Activated T-cell treated with anti-CD3 and anti-CD28 coated beads, Interleukin-2, amount 50 U/mL, for 24 hours (primary cell): Measurements from ENCODE around the gene DNAJC1.
A peak's percentile ranks its signal among the peaks of the same experiment; 100 is the strongest.
"Not testable (repeated sequence)": the region's sequence is repeated elsewhere in the genome, so short reads cannot be mapped to it uniquely, and the experiment has no call there.

Experiments
- DNase-seq: peaks from one replicate; pipeline ENCODE4 v3.0.0-alpha.2; 2020
- H3K27ac Mint-ChIP-seq: 2 replicates; pipeline ENCODE4 v1.8.0; 2020; ENCODE audit warnings: mild to moderate bottlenecking, mixed read lengths
- H3K27me3 Mint-ChIP-seq: 2 replicates; pipeline ENCODE4 v1.8.0; 2020; ENCODE audit warnings: mixed read lengths
- H3K36me3 Mint-ChIP-seq: 2 replicates; pipeline ENCODE4 v1.8.0; 2020; ENCODE audit warnings: low read depth, mixed read lengths
- H3K4me1 Mint-ChIP-seq: 2 replicates; pipeline ENCODE4 v1.8.0; 2020; ENCODE audit warnings: low read depth, mixed read lengths
- H3K4me3 Mint-ChIP-seq: 2 replicates; pipeline ENCODE4 v1.8.0; 2020; ENCODE audit warnings: mild to moderate bottlenecking, moderate library complexity, mixed read lengths
- H3K9me3 Mint-ChIP-seq: 2 replicates; pipeline ENCODE4 v1.8.0; 2020; ENCODE audit warnings: mixed read lengths

The DNAJC1 gene

GRCh38 chr10:22022257-22023032, 18.9 kb upstream of the DNAJC1 start:
- H3K9me3 Mint-ChIP-seq, result peaks cover 4% of the 10 kb centered on the region
- H3K27me3 Mint-ChIP-seq, result no peaks in the 10 kb centered on the region
- peaks cover 22% of the 10 kb centered on the region for H3K4me1 Mint-ChIP-seq
- H3K4me3 Mint-ChIP-seq, result peak overlapping the region; percentile 60
- peak; percentile 61 for DNase-seq
- H3K36me3 Mint-ChIP-seq, result no peaks in the 10 kb centered on the region
- H3K27ac Mint-ChIP-seq, result peak overlapping the region; percentile 84

GRCh38 chr10:22021144-22021543, 17.6 kb upstream of the DNAJC1 start:
- H3K4me3 Mint-ChIP-seq, DNase-seq, H3K27me3 Mint-ChIP-seq, H3K36me3 Mint-ChIP-seq, H3K9me3 Mint-ChIP-seq, H3K27ac Mint-ChIP-seq: not testable (repeated sequence)
- H3K4me1 Mint-ChIP-seq, result peaks cover 22% of the 10 kb centered on the region

- peaks cover 8% of the 10 kb centered on the region for H3K4me1 Mint-ChIP-seq
- no peaks in the 10 kb centered on the region for H3K36me3 Mint-ChIP-seq
- no peak for DNase-seq
- no peak overlapping the region for H3K27ac Mint-ChIP-seq
- no peak overlapping the region for H3K4me3 Mint-ChIP-seq
- no peaks in the 10 kb centered on the region for H3K27me3 Mint-ChIP-seq
- no peaks in the 10 kb centered on the region for H3K9me3 Mint-ChIP-seq
These were observed 13.9 kb upstream of the DNAJC1 start for GRCh38 chr10:22017283-22018020.

- H3K4me3 Mint-ChIP-seq, result no peak overlapping the region
- no peaks in the 10 kb centered on the region for H3K27me3 Mint-ChIP-seq
- no peak overlapping the region for H3K27ac Mint-ChIP-seq
- H3K9me3 Mint-ChIP-seq, result no peaks in the 10 kb centered on the region
- no peaks in the 10 kb centered on the region for H3K36me3 Mint-ChIP-seq
- no peak for DNase-seq
- H3K4me1 Mint-ChIP-seq, result no peaks in the 10 kb centered on the region
These were observed 12.6 kb upstream of the DNAJC1 start for GRCh38 chr10:22016046-22016705.

GRCh38 chr10:22010973-22011408, 7.5 kb upstream of the DNAJC1 start:
- Mint-ChIP-seq H3K27ac (no peak overlapping the region), H3K4me3 (no peak overlapping the region), H3K4me1 (no peaks in the 10 kb centered on the region), H3K9me3 (peaks cover 3% of the 10 kb centered on the region), H3K27me3 (peaks cover 6% of the 10 kb centered on the region), H3K36me3 (no peaks in the 10 kb centered on the region)
- DNase-seq, result no peak

GRCh38 chr10:22010539-22010938, 7.0 kb upstream of the DNAJC1 start:
- H3K27ac Mint-ChIP-seq, result no peak overlapping the region
- no peaks in the 10 kb centered on the region for H3K4me1 Mint-ChIP-seq
- no peak overlapping the region for H3K4me3 Mint-ChIP-seq
- peaks cover 3% of the 10 kb centered on the region for H3K9me3 Mint-ChIP-seq
- H3K27me3 Mint-ChIP-seq, result peaks cover 6% of the 10 kb centered on the region
- no peak for DNase-seq
- H3K36me3 Mint-ChIP-seq, result no peaks in the 10 kb centered on the region

GRCh38 chr10:22006379-22006884, 2.9 kb upstream of the DNAJC1 start:
- no peak overlapping the region for H3K27ac Mint-ChIP-seq
- peaks cover 6% of the 10 kb centered on the region for H3K36me3 Mint-ChIP-seq
- H3K4me3 Mint-ChIP-seq, result no peak overlapping the region

GRCh38 chr10:22005763-22006162, 2.2 kb upstream of the DNAJC1 start:
- Mint-ChIP-seq H3K36me3 (peaks cover 6% of the 10 kb centered on the region), H3K27ac (no peak overlapping the region), H3K4me1 (peaks cover 25% of the 10 kb centered on the region)

More at GRCh38 chr10:22006379-22006884, 2.9 kb upstream of the DNAJC1 start:
- Mint-ChIP-seq H3K27me3 (peaks cover 6% of the 10 kb centered on the region), H3K4me1 (peaks cover 19% of the 10 kb centered on the region), H3K9me3 (peaks cover 3% of the 10 kb centered on the region)
- no peak for DNase-seq

GRCh38 chr10:22003964-22004281, 393 bp upstream of the DNAJC1 start:
- H3K27ac Mint-ChIP-seq, result peak overlapping the region; percentile 83
- peaks cover 36% of the 10 kb centered on the region for H3K4me1 Mint-ChIP-seq
- no peak for DNase-seq
- peaks cover 3% of the 10 kb centered on the region for H3K9me3 Mint-ChIP-seq
- H3K36me3 Mint-ChIP-seq, result peaks cover 6% of the 10 kb centered on the region
- peaks cover 2% of the 10 kb centered on the region for H3K27me3 Mint-ChIP-seq
- H3K4me3 Mint-ChIP-seq, result peak overlapping the region; percentile 87

More at GRCh38 chr10:22005763-22006162, 2.2 kb upstream of the DNAJC1 start:
- H3K4me3 Mint-ChIP-seq, result no peak overlapping the region
- DNase-seq, result no peak
- H3K27me3 Mint-ChIP-seq, result peaks cover 6% of the 10 kb centered on the region
- peaks cover 3% of the 10 kb centered on the region for H3K9me3 Mint-ChIP-seq

GRCh38 chr10:22002591-22003176, 846 bp downstream of the DNAJC1 start:
- H3K36me3 Mint-ChIP-seq, result peaks cover 6% of the 10 kb centered on the region
- no peak for DNase-seq
- peak overlapping the region; percentile 90 for H3K27ac Mint-ChIP-seq
- peak overlapping the region; percentile 87 for H3K4me3 Mint-ChIP-seq
- peaks cover 2% of the 10 kb centered on the region for H3K27me3 Mint-ChIP-seq
- peaks cover 3% of the 10 kb centered on the region for H3K9me3 Mint-ChIP-seq
- H3K4me1 Mint-ChIP-seq, result peaks cover 39% of the 10 kb centered on the region

- H3K4me1 Mint-ChIP-seq, result peaks cover 37% of the 10 kb centered on the region
- no peak overlapping the region for H3K4me3 Mint-ChIP-seq
- no peaks in the 10 kb centered on the region for H3K36me3 Mint-ChIP-seq
- no peak for DNase-seq
- no peak overlapping the region for H3K27ac Mint-ChIP-seq
- no peaks in the 10 kb centered on the region for H3K27me3 Mint-ChIP-seq
- H3K9me3 Mint-ChIP-seq, result no peaks in the 10 kb centered on the region
These were observed 8.0 kb downstream of the DNAJC1 start for GRCh38 chr10:21995557-21995956.

- Mint-ChIP-seq H3K9me3 (no peaks in the 10 kb centered on the region), H3K27ac (no peak overlapping the region), H3K4me1 (peaks cover 35% of the 10 kb centered on the region), H3K36me3 (no peaks in the 10 kb centered on the region), H3K4me3 (no peak overlapping the region), H3K27me3 (no peaks in the 10 kb centered on the region)
- no peak for DNase-seq
These were observed 10.0 kb downstream of the DNAJC1 start for GRCh38 chr10:21993360-21994001.

GRCh38 chr10:21991785-21992184, 11.7 kb downstream of the DNAJC1 start:
- Mint-ChIP-seq H3K9me3 (no peaks in the 10 kb centered on the region), H3K27me3 (no peaks in the 10 kb centered on the region), H3K36me3 (no peaks in the 10 kb centered on the region), H3K27ac (no peak overlapping the region), H3K4me3 (no peak overlapping the region), H3K4me1 (peaks cover 26% of the 10 kb centered on the region)
- no peak for DNase-seq

- Mint-ChIP-seq H3K27ac (no peak overlapping the region), H3K4me3 (no peak overlapping the region), H3K27me3 (no peaks in the 10 kb centered on the region), H3K4me1 (peaks cover 15% of the 10 kb centered on the region), H3K36me3 (peaks cover 4% of the 10 kb centered on the region), H3K9me3 (peaks cover 4% of the 10 kb centered on the region)
- DNase-seq, result no peak
These were observed 13.1 kb downstream of the DNAJC1 start for GRCh38 chr10:21990449-21990848.
